Neural progenitor cell (in vitro differentiated cells): ENCODE measurements around the gene GPR156.
A peak's percentile ranks its signal among the peaks of the same experiment; 100 is the strongest.

Source experiments
- CTCF ChIP-seq: fragments of 200-600 bp; sonication (generic); IDR thresholded peaks from 2 replicates; pipeline ENCODE4 v1.5.1; 2017; ENCODE audit warnings: antibody characterized with exemption, mild to moderate bottlenecking
- EZH2 ChIP-seq: fragments of 200-600 bp; sonication (generic); IDR thresholded peaks from 2 replicates; pipeline ENCODE4 v1.6.1; 2017; ENCODE audit warnings: antibody characterized with exemption, mild to moderate bottlenecking, moderate library complexity

- TF ChIP-seq CTCF (peak; percentile 9), EZH2 (no peak)
Measured at GRCh38 chr3:120182613-120183511, 102.2 kb downstream of the GPR156 start.
